HG03342 (cell line): ENCODE measurements around the gene PRKN.
"Not testable (repeated sequence)": the region's sequence is repeated elsewhere in the genome, so short reads cannot be mapped to it uniquely, and the experiment has no call there.

Experiments
- ATAC-seq: cut with Tn5 transposase; IDR thresholded peaks from one replicate; pipeline ENCODE4 v1.9.1; 2021; ENCODE audit warnings: mild to moderate bottlenecking, moderate library complexity; ENCODE audit not compliant: unreplicated experiment

PRKN gene

GRCh38 chr6:162468326-162468725 is 259.2 kb downstream of the PRKN start:
- no peak for ATAC-seq

GRCh38 chr6:162467679-162468078 is 259.9 kb downstream of the PRKN start:
- ATAC-seq = no peak

- ATAC-seq = no peak
Measured at GRCh38 chr6:162463576-162463975, 264.0 kb downstream of the PRKN start.

GRCh38 chr6:162459985-162460384 is 267.6 kb downstream of the PRKN start:
- no peak for ATAC-seq

GRCh38 chr6:162450358-162450757 is 277.2 kb downstream of the PRKN start:
- ATAC-seq = no peak

- no peak for ATAC-seq
Measured at GRCh38 chr6:162448294-162448693, 279.3 kb downstream of the PRKN start.

- no peak for ATAC-seq
Measured at GRCh38 chr6:162443101-162443500, 284.5 kb downstream of the PRKN start.

- no peak for ATAC-seq
Measured at GRCh38 chr6:162442687-162443086, 284.9 kb downstream of the PRKN start.

GRCh38 chr6:162441991-162442390 is 285.6 kb downstream of the PRKN start:
- ATAC-seq = no peak

GRCh38 chr6:162438980-162439379 is 288.6 kb downstream of the PRKN start:
- ATAC-seq = no peak

- no peak for ATAC-seq
Measured at GRCh38 chr6:162435071-162435470, 292.5 kb downstream of the PRKN start.

GRCh38 chr6:162421004-162421403 is 306.6 kb downstream of the PRKN start:
- no peak for ATAC-seq

- ATAC-seq = no peak
Measured at GRCh38 chr6:162416831-162417537, 310.6 kb downstream of the PRKN start.

GRCh38 chr6:162416307-162416706 is 311.3 kb downstream of the PRKN start:
- ATAC-seq = no peak

GRCh38 chr6:162409741-162410691 is 317.6 kb downstream of the PRKN start:
- ATAC-seq = no peak

GRCh38 chr6:162408826-162409535 is 318.6 kb downstream of the PRKN start:
- ATAC-seq = no peak

GRCh38 chr6:162404951-162405350 is 322.6 kb downstream of the PRKN start:
- ATAC-seq = no peak

GRCh38 chr6:162403031-162403430 is 324.5 kb downstream of the PRKN start:
- no peak for ATAC-seq

GRCh38 chr6:162395181-162395580 is 332.4 kb downstream of the PRKN start:
- no peak for ATAC-seq

GRCh38 chr6:162390961-162391811 is 336.4 kb downstream of the PRKN start:
- not testable (repeated sequence) for ATAC-seq
